Measurements from ENCODE around the gene TULP4. TPM values are rescaled to one million over a fixed set of nuclear protein-coding genes. Genes with fewer than 3 reads are reported as not detected.

TULP4 gene
- total RNA-seq, 1 experiment from 2014 or later = 82.0 TPM

DNA sequence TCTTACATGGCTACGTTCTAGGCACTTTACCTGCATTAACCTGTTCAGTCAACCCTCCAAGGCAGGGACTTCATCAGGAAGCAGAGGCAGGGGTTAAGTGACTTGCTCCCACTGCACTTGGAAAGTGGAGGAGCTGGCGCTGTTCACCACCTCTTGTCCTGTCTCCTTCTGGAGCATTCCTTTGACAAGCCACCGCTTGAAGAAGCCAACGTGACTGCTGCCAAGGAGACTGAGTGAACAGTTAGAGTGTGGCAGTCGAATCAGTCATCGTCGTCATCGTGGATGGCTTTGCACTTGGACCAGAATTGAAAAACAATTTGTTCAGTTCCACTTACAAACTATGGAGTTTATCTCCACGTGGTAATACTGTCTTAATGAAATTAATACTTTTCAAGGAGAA, 60.9 kb downstream of the TULP4 start:
- Histone ChIP-seq H3K9me3 (ENCODE audit: low read depth, low read length, poor library complexity, severe bottlenecking) (no peaks in the 10 kb centered on the region), H3K4me1 (ENCODE audit: insufficient read depth, low read length, poor library complexity, severe bottlenecking) (no peaks in the 10 kb centered on the region), H3K27ac (ENCODE audit: low read depth, low read length, poor library complexity, severe bottlenecking) (no peak overlapping the region), H3K4me3 (ENCODE audit: low read depth, low read length, poor library complexity, severe bottlenecking) (no peak overlapping the region), H3K27me3 (replicated peaks; ENCODE audit: insufficient read depth, low read depth, low read length, poor library complexity) (no peaks in the 10 kb centered on the region), H3K36me3 (ENCODE audit: insufficient read depth, low read length, poor library complexity, severe bottlenecking) (no peaks in the 10 kb centered on the region)
- no peak for DNase-seq (ENCODE audit: low spot score)
- ChIA-PET POLR2A (ENCODE audit: low non-redundant PET) (no interaction called here), CTCF (interaction anchor here (0.6 kb wide), 1 partner anchor 9 kb away, joined by 4 read pairs; no protein-coding TSS in a partner anchor)
- no TSS peak for BruUV-seq (replicated peaks)
- intact Hi-C loops (cut with micrococcal nuclease; ENCODE audit: unreplicated experiment) = no loop called here
- TF ChIP-seq EZH2 (IDR thresholded peaks at IDR 0.05; ENCODE audit: borderline replicate concordance, low read depth, low read length, poor library complexity, severe bottlenecking) (no peak), CTCF (conservative IDR thresholded peaks at IDR 0.05; ENCODE audit: low read depth, low read length) (no peak)

DNA sequence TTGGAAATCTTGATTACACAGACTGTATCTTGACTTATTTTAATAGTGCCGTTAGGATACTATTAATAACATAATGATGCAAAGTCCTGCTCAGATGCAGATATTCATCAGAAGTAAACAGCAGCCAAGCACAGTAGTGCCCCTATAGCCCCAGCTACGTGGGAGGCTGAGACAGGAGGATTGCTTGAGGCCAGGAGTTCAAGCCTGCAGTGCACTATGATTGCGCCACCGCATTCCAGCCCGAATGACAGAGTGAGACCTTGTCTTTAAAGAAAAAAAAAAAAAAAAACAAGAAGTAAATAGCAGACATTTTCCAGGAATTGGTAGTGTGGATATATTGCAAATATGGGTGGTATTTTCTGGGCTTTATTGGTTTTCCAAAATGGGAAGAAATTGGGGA, 61.8 kb downstream of the TULP4 start:
- no peaks in the 10 kb centered on the region for H3K27me3 ChIP-seq (replicated peaks; ENCODE audit: insufficient read depth, low read depth, low read length, poor library complexity)
- H3K27ac ChIP-seq (ENCODE audit: low read depth, low read length, poor library complexity, severe bottlenecking) = no peak overlapping the region
- DNase-seq (ENCODE audit: low spot score) = no peak
- intact Hi-C loops (cut with micrococcal nuclease; ENCODE audit: unreplicated experiment) = no loop called here
- no peaks in the 10 kb centered on the region for H3K9me3 ChIP-seq (ENCODE audit: low read depth, low read length, poor library complexity, severe bottlenecking)
- H3K36me3 ChIP-seq (ENCODE audit: insufficient read depth, low read length, poor library complexity, severe bottlenecking) = no peaks in the 10 kb centered on the region
- H3K4me1 ChIP-seq (ENCODE audit: insufficient read depth, low read length, poor library complexity, severe bottlenecking) = no peaks in the 10 kb centered on the region
- CTCF ChIA-PET = no interaction called here
- POLR2A ChIA-PET (ENCODE audit: low non-redundant PET) = no interaction called here
- BruUV-seq (replicated peaks) = no TSS peak
- no peak for TF ChIP-seq CTCF (conservative IDR thresholded peaks at IDR 0.05; ENCODE audit: low read depth, low read length)
- no peak for TF ChIP-seq EZH2 (IDR thresholded peaks at IDR 0.05; ENCODE audit: borderline replicate concordance, low read depth, low read length, poor library complexity, severe bottlenecking)
- no peak overlapping the region for H3K4me3 ChIP-seq (ENCODE audit: low read depth, low read length, poor library complexity, severe bottlenecking)

- intact Hi-C loops (cut with micrococcal nuclease; ENCODE audit: unreplicated experiment) = no loop called here
- ChIA-PET CTCF (no interaction called here), POLR2A (ENCODE audit: low non-redundant PET) (no interaction called here)
- Histone ChIP-seq H3K27ac (ENCODE audit: low read depth, low read length, poor library complexity, severe bottlenecking) (no peak overlapping the region), H3K27me3 (replicated peaks; ENCODE audit: insufficient read depth, low read depth, low read length, poor library complexity) (no peaks in the 10 kb centered on the region), H3K4me1 (ENCODE audit: insufficient read depth, low read length, poor library complexity, severe bottlenecking) (peaks cover 4% of the 10 kb centered on the region), H3K9me3 (ENCODE audit: low read depth, low read length, poor library complexity, severe bottlenecking) (no peaks in the 10 kb centered on the region), H3K36me3 (ENCODE audit: insufficient read depth, low read length, poor library complexity, severe bottlenecking) (no peaks in the 10 kb centered on the region), H3K4me3 (ENCODE audit: low read depth, low read length, poor library complexity, severe bottlenecking) (no peak overlapping the region)
- no peak for DNase-seq (ENCODE audit: low spot score)
- BruUV-seq (replicated peaks) = no TSS peak
- no peak for TF ChIP-seq EZH2 (IDR thresholded peaks at IDR 0.05; ENCODE audit: borderline replicate concordance, low read depth, low read length, poor library complexity, severe bottlenecking)
- no peak for TF ChIP-seq CTCF (conservative IDR thresholded peaks at IDR 0.05; ENCODE audit: low read depth, low read length)
These were observed 64.4 kb downstream of the TULP4 start for GRCh38 chr6:158376631-158377081.

Data from A673 (cell line).